Stromal cell of bone marrow (primary cell): ENCODE data around the gene SF3B2.
"Not testable (repeated sequence)": the region's sequence is repeated elsewhere in the genome, so short reads cannot be mapped to it uniquely, and the experiment has no call there.

Experiments
- DNase-seq: peaks from one replicate; pipeline ENCODE4 v3.0.0-alpha.2; 2012; ENCODE audit warnings: low read depth

The SF3B2 gene, protein sequence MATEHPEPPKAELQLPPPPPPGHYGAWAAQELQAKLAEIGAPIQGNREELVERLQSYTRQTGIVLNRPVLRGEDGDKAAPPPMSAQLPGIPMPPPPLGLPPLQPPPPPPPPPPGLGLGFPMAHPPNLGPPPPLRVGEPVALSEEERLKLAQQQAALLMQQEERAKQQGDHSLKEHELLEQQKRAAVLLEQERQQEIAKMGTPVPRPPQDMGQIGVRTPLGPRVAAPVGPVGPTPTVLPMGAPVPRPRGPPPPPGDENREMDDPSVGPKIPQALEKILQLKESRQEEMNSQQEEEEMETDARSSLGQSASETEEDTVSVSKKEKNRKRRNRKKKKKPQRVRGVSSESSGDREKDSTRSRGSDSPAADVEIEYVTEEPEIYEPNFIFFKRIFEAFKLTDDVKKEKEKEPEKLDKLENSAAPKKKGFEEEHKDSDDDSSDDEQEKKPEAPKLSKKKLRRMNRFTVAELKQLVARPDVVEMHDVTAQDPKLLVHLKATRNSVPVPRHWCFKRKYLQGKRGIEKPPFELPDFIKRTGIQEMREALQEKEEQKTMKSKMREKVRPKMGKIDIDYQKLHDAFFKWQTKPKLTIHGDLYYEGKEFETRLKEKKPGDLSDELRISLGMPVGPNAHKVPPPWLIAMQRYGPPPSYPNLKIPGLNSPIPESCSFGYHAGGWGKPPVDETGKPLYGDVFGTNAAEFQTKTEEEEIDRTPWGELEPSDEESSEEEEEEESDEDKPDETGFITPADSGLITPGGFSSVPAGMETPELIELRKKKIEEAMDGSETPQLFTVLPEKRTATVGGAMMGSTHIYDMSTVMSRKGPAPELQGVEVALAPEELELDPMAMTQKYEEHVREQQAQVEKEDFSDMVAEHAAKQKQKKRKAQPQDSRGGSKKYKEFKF

DNA sequence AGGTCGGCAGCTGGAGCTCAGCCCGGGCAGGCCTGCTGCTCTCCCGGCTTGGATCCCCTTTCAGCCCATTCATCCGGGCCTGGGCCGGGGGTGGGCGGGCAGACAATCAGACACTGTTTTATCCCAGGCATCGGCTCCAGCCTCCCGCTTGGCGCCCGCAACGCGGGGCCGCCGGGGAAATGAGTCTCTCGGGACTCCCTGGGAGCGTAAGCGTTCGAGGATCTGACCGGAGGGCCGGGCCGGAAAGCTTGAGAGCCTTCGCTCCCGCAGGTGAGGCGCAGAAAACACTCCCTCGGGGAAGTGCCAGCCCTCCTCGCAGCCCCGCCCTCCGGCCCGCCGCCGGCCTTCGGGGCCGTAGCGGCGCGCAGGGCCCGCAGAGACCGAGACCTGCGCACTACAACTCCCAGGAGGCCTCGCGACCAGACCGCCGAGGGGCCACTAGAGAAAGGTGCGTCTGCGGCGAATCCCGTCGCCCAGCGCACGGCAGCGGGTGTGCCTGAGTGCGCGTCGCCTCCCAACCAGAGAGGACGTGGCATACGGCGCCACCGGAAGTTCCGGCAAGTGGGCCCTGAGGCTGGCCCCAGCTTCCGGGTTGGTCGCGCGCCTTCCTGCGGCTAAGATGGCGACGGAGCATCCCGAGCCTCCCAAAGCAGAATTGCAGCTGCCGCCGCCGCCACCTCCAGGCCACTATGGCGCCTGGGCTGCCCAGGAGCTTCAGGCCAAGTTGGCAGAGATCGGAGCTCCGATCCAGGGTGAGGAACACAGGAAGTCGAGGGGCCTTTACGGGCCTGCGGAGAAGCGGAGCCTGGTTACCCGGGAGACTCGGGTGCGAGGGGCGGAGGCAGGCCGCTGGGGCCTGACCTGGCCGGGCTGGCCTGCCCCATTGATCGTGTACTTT lies at the start of gene SF3B2:
Gene SF3B2 (plus strand): TSS at position 599 of the 898 bp plus-strand sequence. CDS start 21 bp downstream, at position 620.
- DNase-seq: peak; percentile 92

DNA sequence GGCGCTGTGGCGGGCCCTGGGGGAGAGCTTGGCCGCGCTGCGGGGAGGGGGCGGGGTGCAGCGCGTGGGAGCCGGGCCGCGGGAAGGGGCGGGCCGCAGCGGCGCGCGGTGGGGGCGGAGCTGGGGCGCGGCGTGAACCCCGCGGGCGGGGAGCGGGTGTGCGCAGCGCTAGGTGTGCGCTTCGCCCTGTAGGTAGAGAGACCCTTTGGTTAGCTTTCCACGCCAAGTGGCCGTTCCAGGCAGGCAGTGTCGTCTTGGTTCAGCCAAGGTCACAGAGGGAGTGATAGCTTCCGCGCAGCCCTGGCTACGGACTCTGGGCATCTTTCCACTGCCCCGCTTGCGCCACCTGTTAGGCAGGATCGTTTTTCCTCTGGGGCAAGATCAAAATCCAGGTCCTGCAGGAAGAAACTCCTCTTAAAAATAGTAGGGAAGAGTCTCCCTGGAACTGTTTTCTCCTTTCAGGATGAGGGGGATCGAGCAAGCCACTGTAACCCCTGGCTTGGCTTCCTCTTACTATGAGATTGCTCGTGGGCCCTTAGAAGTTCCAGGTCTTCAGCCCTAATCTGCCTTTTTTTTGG lies 49.4 kb upstream of the SF3B2 start:
- DNase-seq: peak; percentile 26

DNA sequence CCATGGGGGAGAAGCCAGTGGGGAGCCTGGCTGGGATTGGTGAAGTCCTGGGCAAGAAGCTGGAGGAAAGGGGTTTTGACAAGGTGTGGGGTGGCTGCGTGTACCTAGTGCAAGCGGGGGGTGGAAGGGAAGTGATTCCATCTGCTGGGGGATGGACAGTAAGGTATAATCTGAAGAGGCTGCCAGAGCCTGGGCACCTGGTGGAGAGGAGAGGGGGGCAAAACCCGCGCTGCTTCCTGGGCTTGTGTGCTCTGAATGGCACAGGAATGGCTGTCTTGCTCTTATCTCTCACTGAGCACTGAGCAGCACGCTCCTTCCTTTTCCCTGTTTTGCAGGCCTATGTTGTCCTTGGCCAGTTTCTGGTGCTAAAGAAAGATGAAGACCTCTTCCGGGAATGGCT lies 48.9 kb upstream of the SF3B2 start:
- DNase-seq: no peak

DNA sequence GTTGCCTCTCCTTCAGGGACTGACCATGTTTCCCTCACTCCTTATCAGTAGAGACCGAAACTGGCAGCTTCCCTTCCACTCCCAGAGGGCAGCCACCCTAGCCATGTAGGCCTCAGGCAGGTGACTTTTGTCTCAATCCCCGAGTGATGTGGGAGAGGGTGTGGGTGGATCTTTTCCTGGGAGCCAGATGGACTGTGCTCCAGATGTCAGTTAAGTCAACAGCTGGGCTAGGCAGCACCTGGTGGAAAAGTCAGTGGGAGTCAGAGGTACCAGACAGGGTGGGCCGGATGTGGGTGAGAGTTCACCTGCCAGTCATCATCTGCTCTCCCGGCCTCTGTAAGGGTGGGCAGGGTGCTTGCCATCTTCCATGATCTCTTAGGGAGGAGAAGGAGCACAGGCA lies 48.0 kb upstream of the SF3B2 start:
- DNase-seq: no peak

DNA sequence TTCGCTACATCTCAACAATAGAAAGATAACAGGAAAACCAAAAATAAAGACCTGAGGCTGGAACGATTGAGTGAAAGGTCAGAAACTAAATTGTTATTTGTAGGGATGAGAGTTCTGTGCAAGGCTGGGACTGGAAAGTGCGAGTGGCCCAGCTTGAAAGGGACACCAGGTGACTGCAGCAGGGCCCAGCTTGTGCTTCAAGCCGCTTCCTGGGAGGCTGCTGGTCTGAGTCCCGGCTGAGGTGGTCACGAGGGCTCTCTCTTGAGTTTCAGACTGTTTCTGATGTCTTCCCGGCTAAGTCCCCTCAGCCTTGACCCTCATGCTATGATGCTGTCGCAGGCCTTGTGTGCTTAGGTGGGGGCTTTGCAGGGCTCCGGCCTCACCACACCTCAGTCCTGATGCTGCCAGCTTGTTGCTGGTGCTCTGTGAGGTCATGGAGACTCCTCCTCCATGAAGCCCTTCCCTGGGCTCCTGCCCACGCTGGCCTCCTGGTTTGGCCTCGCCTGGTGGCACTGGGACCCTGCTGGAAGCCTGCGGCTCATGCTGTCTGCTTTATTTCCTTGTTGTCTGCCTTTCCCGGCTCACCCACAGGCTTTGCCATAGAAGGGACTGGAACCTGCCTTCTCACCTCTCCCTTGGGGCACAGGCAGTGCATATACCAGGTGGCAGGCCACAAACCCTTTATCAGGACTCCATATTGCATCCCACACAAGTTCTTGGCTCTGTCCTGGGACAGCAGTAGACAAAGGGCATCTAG lies 45.9 kb upstream of the SF3B2 start:
- DNase-seq: no peak

DNA sequence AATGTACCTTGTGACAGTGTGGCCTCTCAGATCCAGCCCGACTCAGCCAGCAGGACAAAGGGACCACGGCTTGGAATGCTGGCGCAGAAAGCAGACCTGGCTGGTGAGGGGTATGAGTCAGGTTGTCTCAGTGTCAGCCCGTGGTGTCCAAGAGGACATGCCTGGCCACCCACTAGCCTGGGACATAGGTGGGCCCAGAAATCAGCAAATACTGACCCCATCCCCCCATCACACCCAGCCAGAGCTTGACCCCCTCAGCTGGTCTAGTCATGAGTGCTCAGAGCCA lies 45.3 kb upstream of the SF3B2 start:
- DNase-seq: no peak

DNA sequence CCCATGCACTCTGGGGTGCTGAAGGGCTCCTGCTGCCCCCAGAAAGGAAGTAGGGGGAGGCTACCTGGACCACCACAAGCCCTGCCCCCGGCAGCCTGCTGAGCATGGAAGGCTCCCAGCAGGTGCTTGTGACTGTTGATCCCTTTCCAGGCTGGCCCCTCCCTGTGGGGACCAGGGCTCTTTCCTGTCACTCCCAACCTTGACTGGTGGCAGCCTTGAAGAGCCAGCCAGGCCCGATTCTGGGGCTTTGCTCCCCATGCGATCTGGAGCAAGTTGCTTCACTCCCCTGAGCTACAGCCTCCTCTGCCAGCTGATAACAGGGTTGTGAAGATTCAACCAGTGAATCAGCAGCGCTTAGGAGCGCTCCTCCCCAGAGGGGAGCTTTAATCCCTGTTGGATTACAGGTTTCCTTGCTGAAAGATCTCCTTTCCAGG lies 44.9 kb upstream of the SF3B2 start:
- no peak for DNase-seq

DNA sequence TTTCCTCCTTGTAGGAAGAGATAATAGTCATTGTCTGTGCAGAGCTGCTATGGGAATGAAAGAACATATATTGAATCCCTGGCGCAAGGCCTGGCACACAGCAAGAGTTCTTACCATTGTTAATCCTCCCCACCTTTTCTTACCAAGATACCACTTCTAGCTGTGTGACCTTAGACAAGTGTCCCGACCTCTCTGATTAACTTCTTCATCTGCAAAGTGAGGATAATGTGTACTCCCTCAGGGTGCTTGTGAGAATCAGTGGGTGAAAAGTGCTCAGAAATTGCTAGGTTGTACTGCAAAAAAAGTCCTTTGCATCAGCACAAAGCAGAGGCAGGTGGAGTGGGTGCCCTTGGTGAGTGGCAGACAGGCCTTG lies 44.1 kb upstream of the SF3B2 start:
- DNase-seq: no peak

DNA sequence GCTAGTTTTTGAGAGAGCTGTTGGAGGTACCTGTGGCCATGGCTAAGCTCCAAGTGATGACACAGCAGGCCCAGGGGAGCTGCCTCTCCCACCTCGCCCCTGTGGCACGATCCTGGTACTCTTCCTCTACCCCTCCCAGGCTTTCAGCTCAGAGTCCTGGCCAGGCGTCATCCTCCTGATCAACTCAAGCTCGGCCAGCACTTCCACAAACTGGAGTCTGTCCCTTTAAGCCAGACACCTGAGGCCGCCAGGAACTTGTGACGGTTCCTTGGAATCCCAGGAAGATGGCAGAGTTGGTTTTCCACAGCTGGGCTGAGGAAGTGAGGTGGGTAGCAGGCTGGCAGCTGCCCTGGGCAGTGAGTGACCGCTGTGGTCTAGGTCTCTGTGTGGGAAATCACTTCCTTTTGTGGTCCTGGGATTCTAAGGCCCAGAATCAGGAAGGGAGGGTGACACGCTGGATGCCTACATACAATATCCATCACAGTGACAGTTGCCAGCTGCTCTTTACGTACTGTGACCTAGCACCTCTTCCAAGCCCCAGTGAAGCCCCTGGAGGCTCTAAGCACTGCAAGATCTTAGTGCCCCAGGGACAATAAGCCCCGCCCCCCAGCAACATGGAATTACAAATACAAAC lies 43.6 kb upstream of the SF3B2 start:
- no peak for DNase-seq

DNA sequence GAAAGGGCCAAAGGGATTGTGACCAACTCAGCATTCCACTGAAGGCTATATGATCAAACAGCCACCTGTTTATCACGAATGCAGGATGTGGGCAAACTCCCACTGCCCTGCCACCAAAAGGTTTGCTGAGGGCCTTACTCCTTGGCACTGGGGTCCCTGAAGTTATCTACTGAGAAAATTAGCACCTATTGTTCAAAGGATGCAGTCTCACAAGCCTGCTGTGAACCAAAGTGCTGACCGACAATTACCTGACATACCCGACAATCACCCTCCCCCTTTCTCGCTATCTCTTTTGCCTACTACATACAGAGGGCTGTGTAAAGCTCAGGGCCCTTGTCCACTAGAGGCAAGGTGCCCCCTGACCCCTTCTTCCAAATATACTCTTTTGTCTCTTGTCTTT lies 42.1 kb upstream of the SF3B2 start:
- not testable (repeated sequence) for DNase-seq

DNA sequence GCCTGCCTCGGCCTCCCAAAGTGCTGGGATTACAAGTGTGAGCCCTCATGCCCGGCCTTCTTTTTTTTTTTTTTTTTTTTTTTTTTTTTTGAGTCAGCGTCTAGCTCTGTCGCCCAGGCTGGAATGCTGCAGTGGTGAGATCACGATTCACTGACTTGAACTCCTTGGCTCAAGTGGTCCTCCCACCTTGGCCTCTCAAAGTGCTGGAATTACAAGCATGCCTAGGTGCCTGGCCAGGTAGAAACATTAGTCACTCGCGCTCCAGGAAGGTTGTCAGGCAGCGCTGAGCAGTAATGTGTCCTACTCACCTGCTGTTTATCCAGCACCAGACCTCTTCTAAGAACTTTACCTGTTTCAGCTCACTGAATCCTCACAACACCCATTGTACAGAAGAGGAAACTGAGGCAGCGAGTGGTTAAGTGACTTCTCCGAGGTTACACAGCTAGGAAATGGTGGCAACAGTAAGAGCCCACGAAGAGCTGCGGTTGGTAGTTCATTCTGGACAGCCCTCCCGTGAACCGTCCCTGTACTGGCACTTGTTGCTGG lies 40.9 kb upstream of the SF3B2 start:
- DNase-seq: peak; percentile 22

DNA sequence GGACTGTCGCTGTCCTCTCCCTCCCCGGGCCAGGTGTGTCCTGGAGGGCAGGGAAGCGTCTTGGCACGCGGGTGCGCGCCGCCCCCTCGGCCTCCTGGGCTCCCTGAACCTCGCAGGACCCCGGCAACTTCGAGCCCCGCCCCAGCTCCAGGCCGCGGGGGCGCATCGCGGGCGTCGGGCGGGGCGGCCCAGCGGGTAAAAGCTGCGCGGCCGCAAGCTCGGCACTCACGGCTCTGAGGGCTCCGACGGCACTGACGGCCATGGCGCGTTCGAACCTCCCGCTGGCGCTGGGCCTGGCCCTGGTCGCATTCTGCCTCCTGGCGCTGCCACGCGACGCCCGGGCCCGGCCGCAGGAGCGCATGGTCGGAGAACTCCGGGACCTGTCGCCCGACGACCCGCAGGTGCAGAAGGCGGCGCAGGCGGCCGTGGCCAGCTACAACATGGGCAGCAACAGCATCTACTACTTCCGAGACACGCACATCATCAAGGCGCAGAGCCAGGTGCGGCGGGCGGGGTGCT lies 40.3 kb upstream of the SF3B2 start, which contains the start of gene CST6:
Gene CST6 (plus strand): TSS at position 224 of the 519 bp plus-strand sequence. CDS start 37 bp downstream, at position 261.
- DNase-seq: no peak

DNA sequence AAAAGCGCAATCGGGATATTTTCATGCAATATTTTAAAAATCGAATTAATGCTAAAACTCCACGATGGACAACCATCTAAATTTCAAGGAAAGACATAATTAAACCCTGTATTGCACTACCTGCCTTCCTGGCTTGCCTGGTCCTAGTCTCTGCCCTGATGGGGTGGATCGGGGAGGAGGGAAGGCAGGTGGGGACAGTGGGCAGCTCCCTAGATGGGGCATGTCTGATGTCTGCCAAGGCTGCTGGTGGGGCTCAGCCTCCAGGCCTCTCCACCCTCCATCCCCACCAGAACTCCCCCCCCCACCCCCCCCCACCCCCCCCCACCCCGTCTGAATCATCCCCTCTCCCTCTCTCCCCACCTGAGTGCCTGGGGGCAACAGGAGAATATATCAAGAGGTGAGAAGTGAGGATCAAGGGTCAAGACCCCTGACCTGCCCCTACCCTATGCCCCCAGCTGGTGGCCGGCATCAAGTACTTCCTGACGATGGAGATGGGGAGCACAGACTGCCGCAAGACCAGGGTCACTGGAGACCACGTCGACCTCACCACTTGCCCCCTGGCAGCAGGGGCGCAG lies 39.7 kb upstream of the SF3B2 start:
- no peak for DNase-seq

DNA sequence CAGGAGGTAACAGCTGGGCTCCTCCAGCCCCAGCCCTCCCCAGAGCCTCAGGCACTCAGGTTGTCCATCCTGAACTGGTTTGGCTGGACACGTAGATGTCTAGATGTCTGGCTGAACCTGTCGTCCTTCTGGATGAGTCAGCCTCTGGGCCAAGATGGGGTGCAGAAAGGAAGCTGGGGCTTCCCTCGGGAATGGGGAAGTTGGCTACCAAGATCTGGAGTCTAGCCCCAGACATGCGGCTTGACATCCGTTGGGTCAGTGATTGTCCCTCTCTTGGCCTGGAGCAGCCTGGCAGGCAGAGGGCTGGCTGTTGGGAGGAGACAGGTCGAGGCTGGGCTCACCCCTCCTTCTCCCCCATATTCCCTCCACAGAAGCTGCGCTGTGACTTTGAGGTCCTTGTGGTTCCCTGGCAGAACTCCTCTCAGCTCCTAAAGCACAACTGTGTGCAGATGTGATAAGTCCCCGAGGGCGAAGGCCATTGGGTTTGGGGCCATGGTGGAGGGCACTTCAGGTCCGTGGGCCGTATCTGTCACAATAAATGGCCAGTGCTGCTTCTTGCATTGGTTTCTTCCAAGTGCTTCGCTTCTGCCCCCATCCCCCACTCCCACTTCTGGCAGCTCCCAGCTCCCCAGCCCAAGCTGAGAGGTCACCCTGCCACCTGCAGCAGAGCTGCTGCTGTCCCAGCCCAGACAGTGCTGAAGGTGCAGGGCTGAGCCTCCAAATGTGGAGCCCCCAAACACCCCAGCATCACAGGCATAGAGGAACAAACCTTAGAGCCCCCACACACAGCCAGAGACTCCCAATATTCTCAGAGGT lies 39.0 kb upstream of the SF3B2 start:
- DNase-seq: no peak

DNA sequence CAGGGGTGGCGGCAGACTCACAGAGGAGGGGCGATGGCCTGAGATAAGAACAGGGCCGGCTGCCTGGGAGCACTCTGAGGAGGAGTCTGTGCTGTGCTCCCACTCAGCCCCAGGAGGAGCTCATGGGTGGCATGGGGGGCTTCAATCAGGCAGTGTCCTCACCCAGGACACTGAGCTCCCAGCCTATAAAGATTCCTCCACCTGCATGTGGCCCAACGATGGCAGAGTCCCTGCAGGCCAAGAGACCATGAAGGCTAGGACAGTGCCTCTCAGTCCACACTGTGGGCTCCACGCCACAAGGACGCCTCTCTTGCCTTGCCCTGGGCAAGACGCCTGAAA lies 38.4 kb upstream of the SF3B2 start:
- no peak for DNase-seq

DNA sequence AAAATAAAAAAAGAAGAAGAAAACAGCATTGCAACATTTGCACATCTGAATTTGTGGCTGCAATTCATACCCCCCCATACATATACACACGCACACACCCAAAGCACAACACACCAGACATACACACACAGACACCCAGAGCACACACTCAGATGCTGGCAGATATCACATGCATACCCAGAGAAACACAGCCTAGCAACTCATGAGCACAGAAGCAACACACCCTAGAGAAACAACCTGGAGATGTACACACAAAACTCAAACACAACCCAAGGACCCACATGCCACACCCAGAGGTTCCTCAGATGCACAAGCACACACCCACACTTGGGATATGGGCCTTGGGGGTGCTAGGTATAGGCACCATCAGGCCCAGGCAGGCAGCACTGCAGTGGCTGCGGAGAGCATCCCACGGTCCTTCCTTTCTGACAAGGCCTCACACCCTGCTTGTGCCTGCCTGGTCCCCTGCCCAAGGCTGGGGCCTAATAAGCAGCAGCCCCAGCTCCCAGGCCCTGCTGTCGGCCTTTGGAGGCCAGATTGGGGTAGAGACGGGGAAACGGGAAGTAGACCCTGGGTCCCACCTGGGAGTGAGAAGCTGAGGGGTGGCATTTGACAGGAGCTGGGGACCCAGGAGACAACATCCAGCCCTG lies 37.2 kb upstream of the SF3B2 start:
- no peak for DNase-seq

DNA sequence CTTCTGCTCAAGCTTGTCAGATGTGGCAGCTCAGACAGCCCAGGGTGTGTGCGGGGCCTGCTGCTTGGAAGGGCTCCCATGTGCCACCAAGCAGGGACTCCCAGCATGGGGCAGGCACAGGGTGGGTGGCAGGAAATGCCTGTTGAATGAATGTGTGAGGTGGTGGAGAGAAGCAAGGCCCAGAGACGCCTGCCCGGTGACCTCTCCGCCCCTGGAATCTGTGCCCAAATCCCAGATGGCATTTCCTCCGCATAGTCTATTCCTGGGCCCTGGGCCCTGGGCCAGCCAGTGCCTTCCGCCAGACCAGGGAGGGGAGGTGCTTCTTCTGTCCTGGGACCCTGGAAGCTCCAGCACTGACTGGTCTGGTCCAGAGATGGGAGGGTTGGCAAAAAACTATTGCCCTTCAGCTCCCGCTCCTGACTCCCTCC lies 36.7 kb upstream of the SF3B2 start:
- no peak for DNase-seq
